Body of pancreas (tissue), 4 donors: ENCODE data around the gene P3H2. TPM values are rescaled to one million over a fixed set of nuclear protein-coding genes. Genes with fewer than 3 reads are reported as not detected.
"Not testable (repeated sequence)": the region's sequence is repeated elsewhere in the genome, so short reads cannot be mapped to it uniquely, and the experiment has no call there.

Experiments used
- ATAC-seq: fragments of 150-250 bp; one replicate; pipeline ENCODE4 v1.9.1; 2016
- DNase-seq, 4 donors: peaks; one replicate each; pipeline ENCODE4 v3.0.0-alpha.2; 2019
- H3K27ac ChIP-seq, 4 donors: fragments of 200-600 bp; sonication (generic); 1 replicate in 3 of 4; 2 replicates in 1 of 4; pipeline versions ENCODE4 v1.5.1 to v1.6.1; 2016 to 2019; ENCODE audit warnings: mild to moderate bottlenecking in 1 of 4, mixed read lengths in 1 of 4, moderate library complexity in 1 of 4
- H3K27me3 ChIP-seq, 2 donors: fragments of 200-600 bp; sonication (generic); one replicate each; pipeline ENCODE4 v1.6.0; 2016; ENCODE audit warnings: mild to moderate bottlenecking in 1 of 2
- H3K36me3 ChIP-seq, 2 donors: fragments of 200-600 bp; sonication (generic); replicated peaks in 1 of 2; 2 replicates each; pipeline ENCODE4 v1.5.1; 2016; ENCODE audit warnings: low read depth in 2 of 2; ENCODE audit not compliant: insufficient read depth in 1 of 2
- H3K4me1 ChIP-seq: fragments of 200-600 bp; sonication (generic); one replicate; pipeline ENCODE4 v1.6.0; 2016
- H3K4me3 ChIP-seq, 2 donors: fragments of 200-600 bp; sonication (generic); 1 replicate in 1 of 2; 2 replicates in 1 of 2; pipeline ENCODE4 v1.5.1; 2016 to 2019
- H3K9me3 ChIP-seq, 3 donors: fragments of 200-600 bp; sonication (generic); 1 replicate in 2 of 3; 2 replicates in 1 of 3; pipeline ENCODE4 v1.5.1; 2016
- CTCF ChIP-seq, 7 experiments: fragments of 450-650 bp in 4 of 7; fragments of 200-600 bp in 3 of 7; sonication (generic) in 3 of 7; IDR thresholded peaks; one replicate each; pipeline ENCODE4 v1.5.1; 2016 to 2019; ENCODE audit warnings: antibody characterized with exemption in 7 of 7
- POLR2A ChIP-seq, 3 donors: fragments of 450-650 bp; IDR thresholded peaks; one replicate each; pipeline ENCODE4 v1.6.1; 2016; ENCODE audit warnings: antibody characterized with exemption in 3 of 3, mild to moderate bottlenecking in 2 of 3
- WGBS, 2 donors: methylation state at CpG; one replicate each; pipeline ENCODE4 v1.1.5; 2017; 5-methylcytosine and 5-hydroxymethylcytosine counted together
- intact Hi-C: fragments of 100-400 bp; cut with DNase I; formaldehyde crosslinking; loops from one replicate; pipeline ENCODE4 v1.15.1; 2023
- total RNA-seq, 2 donors: library from RNA; depleted of rRNA; stranded (reverse); fragments of >200 nt; gene quantifications; one replicate each; pipeline ENCODE4 v1.1.0, GENCODE V29; 2016

P3H2 gene
- total RNA-seq, 2 donors from 2014 or later: 3.0 to 35.5 TPM

- Histone ChIP-seq H3K4me3 (no peak overlapping the region), H3K4me1 (no peaks in the 10 kb centered on the region), H3K27ac (no peak overlapping the region), H3K36me3 (no peaks in the 10 kb centered on the region), H3K27me3 (no peaks in the 10 kb centered on the region), H3K9me3 (no peaks in the 10 kb centered on the region)
- WGBS, 2 donors: 72 to 74% methylated on average over 4 of the region's 4 CpGs
- TF ChIP-seq CTCF (IDR thresholded peaks at IDR 0.05): no peak
- no peak for TF ChIP-seq POLR2A (IDR thresholded peaks at IDR 0.05)
- intact Hi-C loops: no loop called here
- DNase-seq (no peak), ATAC-seq (no peak)
Measured at GRCh38 chr3:190166948-190167347, 46.3 kb upstream of the P3H2 start.

GRCh38 chr3:190165253-190165652, 44.6 kb upstream of the P3H2 start:
- Histone ChIP-seq H3K9me3 (no peaks in the 10 kb centered on the region), H3K27me3 (no peaks in the 10 kb centered on the region), H3K36me3 (no peaks in the 10 kb centered on the region), H3K4me3 (no peak overlapping the region), H3K27ac (no peak overlapping the region), H3K4me1 (no peaks in the 10 kb centered on the region)
- no peak for ATAC-seq
- TF ChIP-seq POLR2A (IDR thresholded peaks at IDR 0.05) (no peak), CTCF (IDR thresholded peaks at IDR 0.05) (no peak)
- intact Hi-C loops: no loop called here
- DNase-seq: no peak

- H3K4me1 ChIP-seq, H3K27ac ChIP-seq, H3K9me3 ChIP-seq, H3K27me3 ChIP-seq, intact Hi-C loops, H3K4me3 ChIP-seq, ATAC-seq, H3K36me3 ChIP-seq, DNase-seq: not testable (repeated sequence)
- 72 to 91% methylated on average over 8 to 9 of the region's 9 CpGs for WGBS, 2 donors
Measured at GRCh38 chr3:190162013-190162412, 41.3 kb upstream of the P3H2 start.

- Histone ChIP-seq H3K4me3 (no peak overlapping the region), H3K36me3 (no peaks in the 10 kb centered on the region), H3K27ac (no peak overlapping the region), H3K4me1 (no peaks in the 10 kb centered on the region), H3K27me3 (no peaks in the 10 kb centered on the region), H3K9me3 (no peaks in the 10 kb centered on the region)
- ATAC-seq (no peak), DNase-seq (no peak)
- 55 to 57% methylated on average over 5 of the region's 5 CpGs for WGBS, 2 donors
- intact Hi-C loops: no loop called here
- TF ChIP-seq CTCF (IDR thresholded peaks at IDR 0.05): no peak
- TF ChIP-seq POLR2A (IDR thresholded peaks at IDR 0.05): no peak
Measured at GRCh38 chr3:190159902-190160435, 39.3 kb upstream of the P3H2 start.

GRCh38 chr3:190158261-190158660, 37.6 kb upstream of the P3H2 start:
- Histone ChIP-seq H3K4me3 (no peak overlapping the region), H3K9me3 (no peaks in the 10 kb centered on the region), H3K4me1 (no peaks in the 10 kb centered on the region), H3K27ac (no peak overlapping the region), H3K27me3 (no peaks in the 10 kb centered on the region), H3K36me3 (no peaks in the 10 kb centered on the region)
- TF ChIP-seq POLR2A (IDR thresholded peaks at IDR 0.05): no peak
- no peak for TF ChIP-seq CTCF (IDR thresholded peaks at IDR 0.05)
- DNase-seq (no peak), ATAC-seq (no peak)
- WGBS, 2 donors: 22 to 42% methylated on average over 2 of the region's 2 CpGs
- intact Hi-C loops: no loop called here
